ENCODE data around the gene SPATS2L. TPM values are rescaled to one million over a fixed set of nuclear protein-coding genes. Genes with fewer than 3 reads are reported as not detected.

The SPATS2L gene
- total RNA-seq, 1 donor from 2014 or later, result 79.9 TPM

GRCh38 chr2:200364620-200365019 is 58.1 kb downstream of the SPATS2L start:
- H3K4me1 ChIP-seq (ENCODE audit: control insufficient read depth in 3 of 3, insufficient read depth in 3 of 3, low read length in 3 of 3), result peaks cover 4 to 10% (median 4%) of the 10 kb centered on the region in 3 donors
- peaks cover 0 to 4% (median 0%) of the 10 kb centered on the region in 3 donors for H3K36me3 ChIP-seq (ENCODE audit: control insufficient read depth in 3 of 3, insufficient read depth in 3 of 3, low read length in 3 of 3)
- no peak overlapping the region for H3K9ac ChIP-seq (ENCODE audit: low read depth in 1 of 3, low read length in 3 of 3)
- no peaks in the 10 kb centered on the region for H3K9me3 ChIP-seq (ENCODE audit: control insufficient read depth in 3 of 3, low read length in 3 of 3)
- no peaks in the 10 kb centered on the region for H3K27me3 ChIP-seq (ENCODE audit: control insufficient read depth in 3 of 3, insufficient read depth in 3 of 3, low read length in 3 of 3)
- no peak overlapping the region for H3K27ac ChIP-seq (ENCODE audit: low read depth, low read length)
- no peak overlapping the region for H3K4me3 ChIP-seq (ENCODE audit: low read length in 3 of 3)

- Histone ChIP-seq H3K4me1 (ENCODE audit: control insufficient read depth in 3 of 3, insufficient read depth in 3 of 3, low read length in 3 of 3) (peaks cover 3 to 8% (median 3%) of the 10 kb centered on the region in 3 donors), H3K27me3 (ENCODE audit: control insufficient read depth in 3 of 3, insufficient read depth in 3 of 3, low read length in 3 of 3) (no peaks in the 10 kb centered on the region), H3K27ac (ENCODE audit: low read depth, low read length) (no peak overlapping the region), H3K9ac (ENCODE audit: low read depth in 1 of 3, low read length in 3 of 3) (no peak overlapping the region), H3K36me3 (ENCODE audit: control insufficient read depth in 3 of 3, insufficient read depth in 3 of 3, low read length in 3 of 3) (peaks cover 0 to 4% (median 0%) of the 10 kb centered on the region in 3 donors), H3K9me3 (ENCODE audit: control insufficient read depth in 3 of 3, low read length in 3 of 3) (no peaks in the 10 kb centered on the region), H3K4me3 (ENCODE audit: low read length in 3 of 3) (no peak overlapping the region)
Observed at GRCh38 chr2:200365209-200365608, 58.7 kb downstream of the SPATS2L start.

DNA sequence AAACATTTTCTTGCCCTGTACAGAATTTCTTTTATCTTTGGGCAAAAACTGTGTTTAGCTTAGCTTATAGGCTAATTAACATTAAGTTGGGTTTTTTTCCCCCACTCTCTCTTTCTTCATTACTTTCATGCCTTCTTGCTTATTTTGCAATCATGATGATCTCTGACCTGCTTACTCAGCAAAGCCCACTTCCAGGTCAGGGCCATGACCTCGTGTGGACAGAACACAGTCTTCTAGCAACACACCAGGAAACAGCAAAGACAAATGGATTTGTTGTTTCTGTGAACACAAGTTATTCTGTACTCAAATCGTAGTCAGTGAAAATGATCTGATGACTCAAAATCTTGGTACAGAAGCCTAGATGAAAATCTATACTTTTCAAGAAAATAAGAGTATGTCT is 60.7 kb downstream of the SPATS2L start:
- Histone ChIP-seq H3K27me3 (ENCODE audit: control insufficient read depth in 3 of 3, insufficient read depth in 3 of 3, low read length in 3 of 3) (no peaks in the 10 kb centered on the region), H3K27ac (ENCODE audit: low read depth, low read length) (no peak overlapping the region), H3K36me3 (ENCODE audit: control insufficient read depth in 3 of 3, insufficient read depth in 3 of 3, low read length in 3 of 3) (peaks cover 0 to 4% (median 0%) of the 10 kb centered on the region in 3 donors), H3K9ac (ENCODE audit: low read depth in 1 of 3, low read length in 3 of 3) (no peak overlapping the region), H3K4me1 (ENCODE audit: control insufficient read depth in 3 of 3, insufficient read depth in 3 of 3, low read length in 3 of 3) (peaks cover 0 to 5% (median 2%) of the 10 kb centered on the region in 3 donors), H3K9me3 (ENCODE audit: control insufficient read depth in 3 of 3, low read length in 3 of 3) (no peaks in the 10 kb centered on the region), H3K4me3 (ENCODE audit: low read length in 3 of 3) (no peak overlapping the region)

DNA sequence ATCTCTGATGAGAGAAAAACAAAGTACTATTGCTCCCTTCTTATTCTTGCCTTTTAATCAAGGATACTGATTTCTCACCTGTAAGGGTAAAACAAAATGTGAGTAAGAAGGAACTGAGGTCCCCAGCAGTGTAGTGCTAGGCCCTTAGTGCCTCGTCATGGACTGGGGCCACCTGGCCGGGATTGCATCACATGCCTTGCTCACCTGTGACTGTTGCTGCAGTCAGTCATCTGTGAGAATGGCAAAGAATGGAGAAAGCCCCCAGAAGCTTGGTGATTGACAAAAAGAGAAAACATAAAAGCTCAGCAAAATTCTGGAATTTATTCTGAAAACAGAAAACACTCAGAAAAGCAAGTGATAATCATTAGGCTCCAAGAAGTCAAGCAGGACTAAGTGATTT is 63.4 kb downstream of the SPATS2L start:
- peaks cover 5 to 9% (median 9%) of the 10 kb centered on the region in 3 donors for H3K4me1 ChIP-seq (ENCODE audit: control insufficient read depth in 3 of 3, insufficient read depth in 3 of 3, low read length in 3 of 3)
- no peaks in the 10 kb centered on the region for H3K27me3 ChIP-seq (ENCODE audit: control insufficient read depth in 3 of 3, insufficient read depth in 3 of 3, low read length in 3 of 3)
- H3K36me3 ChIP-seq (ENCODE audit: control insufficient read depth in 3 of 3, insufficient read depth in 3 of 3, low read length in 3 of 3), result no peaks in the 10 kb centered on the region
- no peak overlapping the region for H3K27ac ChIP-seq (ENCODE audit: low read depth, low read length)
- H3K4me3 ChIP-seq (ENCODE audit: low read length in 3 of 3), result no peak overlapping the region
- H3K9me3 ChIP-seq (ENCODE audit: control insufficient read depth in 3 of 3, low read length in 3 of 3), result no peaks in the 10 kb centered on the region
- no peak overlapping the region for H3K9ac ChIP-seq (ENCODE audit: low read depth in 1 of 3, low read length in 3 of 3)

- Histone ChIP-seq H3K9me3 (ENCODE audit: control insufficient read depth in 3 of 3, low read length in 3 of 3) (no peaks in the 10 kb centered on the region), H3K27me3 (ENCODE audit: control insufficient read depth in 3 of 3, insufficient read depth in 3 of 3, low read length in 3 of 3) (no peaks in the 10 kb centered on the region), H3K27ac (ENCODE audit: low read depth, low read length) (no peak overlapping the region), H3K4me1 (ENCODE audit: control insufficient read depth in 3 of 3, insufficient read depth in 3 of 3, low read length in 3 of 3) (peaks cover 23 to 35% (median 35%) of the 10 kb centered on the region in 3 donors), H3K4me3 (ENCODE audit: low read length in 3 of 3) (no peak overlapping the region), H3K36me3 (ENCODE audit: control insufficient read depth in 3 of 3, insufficient read depth in 3 of 3, low read length in 3 of 3) (no peaks in the 10 kb centered on the region), H3K9ac (ENCODE audit: low read depth in 1 of 3, low read length in 3 of 3) (no peak overlapping the region)
Observed at GRCh38 chr2:200373231-200373630, 66.7 kb downstream of the SPATS2L start.

DNA sequence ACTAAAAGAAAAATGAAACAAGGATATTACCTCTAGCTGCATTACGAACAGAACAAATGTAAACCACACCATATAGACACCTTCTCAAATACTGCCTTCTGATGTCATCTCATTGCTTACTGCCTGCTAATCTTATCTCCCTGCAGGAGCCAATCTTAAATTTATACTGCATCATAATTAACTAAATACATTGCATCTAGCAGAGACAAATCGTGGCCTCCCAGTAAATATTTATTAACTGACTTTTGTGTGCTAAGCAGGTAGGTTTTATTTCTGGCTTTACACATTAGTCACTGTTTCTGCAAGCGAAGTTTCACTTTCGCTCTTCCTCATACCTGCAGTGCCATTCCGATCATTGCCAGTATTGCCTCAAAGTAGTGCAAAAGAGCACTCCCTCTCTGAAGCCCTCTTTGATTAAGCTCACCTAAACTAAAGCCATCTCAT is 67.5 kb downstream of the SPATS2L start:
- H3K27me3 ChIP-seq (ENCODE audit: control insufficient read depth in 3 of 3, insufficient read depth in 3 of 3, low read length in 3 of 3), result no peaks in the 10 kb centered on the region
- no peak overlapping the region for H3K9ac ChIP-seq (ENCODE audit: low read depth in 1 of 3, low read length in 3 of 3)
- H3K27ac ChIP-seq (ENCODE audit: low read depth, low read length), result no peak overlapping the region
- H3K4me3 ChIP-seq (ENCODE audit: low read length in 3 of 3), result peak overlapping the region in 2 of 3 donors; percentile 16 to 25
- no peaks in the 10 kb centered on the region for H3K9me3 ChIP-seq (ENCODE audit: control insufficient read depth in 3 of 3, low read length in 3 of 3)
- peaks cover 23 to 41% (median 36%) of the 10 kb centered on the region in 3 donors for H3K4me1 ChIP-seq (ENCODE audit: control insufficient read depth in 3 of 3, insufficient read depth in 3 of 3, low read length in 3 of 3)
- no peaks in the 10 kb centered on the region for H3K36me3 ChIP-seq (ENCODE audit: control insufficient read depth in 3 of 3, insufficient read depth in 3 of 3, low read length in 3 of 3)

DNA sequence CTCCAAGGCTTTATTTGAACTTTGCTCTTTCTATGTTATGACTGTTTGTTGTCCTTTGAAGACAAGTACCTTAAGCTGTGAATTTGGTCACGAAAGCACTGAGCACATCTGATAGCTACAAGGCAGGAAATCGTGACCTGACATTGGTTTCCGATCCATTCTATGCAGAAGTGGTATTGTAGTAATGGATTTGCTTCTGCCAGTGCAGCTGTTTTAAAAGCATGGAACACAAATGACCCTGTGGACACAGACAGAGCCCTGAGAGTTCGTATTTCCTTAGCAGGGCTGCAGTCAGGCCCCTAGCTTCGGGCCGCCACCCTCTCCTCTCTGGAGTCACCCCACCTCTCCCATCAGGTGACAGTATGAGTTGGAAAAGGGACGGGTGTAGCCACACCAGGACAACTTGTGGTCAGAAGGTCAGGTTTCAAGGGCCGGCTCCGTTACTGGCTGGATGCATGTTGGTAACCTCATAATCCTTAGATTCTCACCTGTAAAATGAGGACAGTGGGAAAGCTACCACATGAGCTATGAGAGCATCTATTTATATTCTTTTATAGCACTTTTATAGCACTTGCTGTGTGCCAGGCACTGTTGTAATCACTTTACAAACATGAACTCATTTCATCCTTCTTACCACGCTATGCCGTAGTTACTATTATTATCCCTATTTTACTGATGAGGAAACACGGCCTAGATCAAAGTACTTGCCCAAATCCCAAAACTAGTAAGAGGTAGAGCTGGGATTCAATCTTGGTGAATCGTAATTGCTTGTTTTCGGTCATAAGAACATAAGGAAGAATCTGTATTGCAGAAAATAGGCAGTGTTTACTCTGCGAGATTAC is 70.2 kb downstream of the SPATS2L start:
- Histone ChIP-seq H3K4me1 (ENCODE audit: control insufficient read depth in 3 of 3, insufficient read depth in 3 of 3, low read length in 3 of 3) (peaks cover 26 to 49% (median 43%) of the 10 kb centered on the region in 3 donors), H3K36me3 (ENCODE audit: control insufficient read depth in 3 of 3, insufficient read depth in 3 of 3, low read length in 3 of 3) (no peaks in the 10 kb centered on the region), H3K27ac (ENCODE audit: low read depth, low read length) (peak overlapping the region; percentile 82), H3K9me3 (ENCODE audit: control insufficient read depth in 3 of 3, low read length in 3 of 3) (no peaks in the 10 kb centered on the region), H3K4me3 (ENCODE audit: low read length in 3 of 3) (peak overlapping the region; percentile 11 to 50 (median 30)), H3K9ac (ENCODE audit: low read depth in 1 of 3, low read length in 3 of 3) (peak overlapping the region; percentile 24 to 72 (median 71)), H3K27me3 (ENCODE audit: control insufficient read depth in 3 of 3, insufficient read depth in 3 of 3, low read length in 3 of 3) (no peaks in the 10 kb centered on the region)

GRCh38 chr2:200377355-200378336 is 71.2 kb downstream of the SPATS2L start:
- H3K9me3 ChIP-seq (ENCODE audit: control insufficient read depth in 3 of 3, low read length in 3 of 3), result no peaks in the 10 kb centered on the region
- peaks cover 26 to 49% (median 42%) of the 10 kb centered on the region in 3 donors for H3K4me1 ChIP-seq (ENCODE audit: control insufficient read depth in 3 of 3, insufficient read depth in 3 of 3, low read length in 3 of 3)
- no peak overlapping the region for H3K9ac ChIP-seq (ENCODE audit: low read depth in 1 of 3, low read length in 3 of 3)
- H3K27me3 ChIP-seq (ENCODE audit: control insufficient read depth in 3 of 3, insufficient read depth in 3 of 3, low read length in 3 of 3), result no peaks in the 10 kb centered on the region
- H3K4me3 ChIP-seq (ENCODE audit: low read length in 3 of 3), result peak overlapping the region in 1 of 3 donors; percentile 7
- H3K36me3 ChIP-seq (ENCODE audit: control insufficient read depth in 3 of 3, insufficient read depth in 3 of 3, low read length in 3 of 3), result no peaks in the 10 kb centered on the region
- H3K27ac ChIP-seq (ENCODE audit: low read depth, low read length), result peak overlapping the region; percentile 82

- no peaks in the 10 kb centered on the region for H3K27me3 ChIP-seq (ENCODE audit: control insufficient read depth in 3 of 3, insufficient read depth in 3 of 3, low read length in 3 of 3)
- H3K9ac ChIP-seq (ENCODE audit: low read depth in 1 of 3, low read length in 3 of 3), result no peak overlapping the region
- no peak overlapping the region for H3K4me3 ChIP-seq (ENCODE audit: low read length in 3 of 3)
- peak overlapping the region; percentile 82 for H3K27ac ChIP-seq (ENCODE audit: low read depth, low read length)
- no peaks in the 10 kb centered on the region for H3K36me3 ChIP-seq (ENCODE audit: control insufficient read depth in 3 of 3, insufficient read depth in 3 of 3, low read length in 3 of 3)
- H3K4me1 ChIP-seq (ENCODE audit: control insufficient read depth in 3 of 3, insufficient read depth in 3 of 3, low read length in 3 of 3), result peaks cover 28 to 49% (median 42%) of the 10 kb centered on the region in 3 donors
- no peaks in the 10 kb centered on the region for H3K9me3 ChIP-seq (ENCODE audit: control insufficient read depth in 3 of 3, low read length in 3 of 3)
Observed at GRCh38 chr2:200378652-200379290, 72.3 kb downstream of the SPATS2L start.

All from skeletal muscle tissue (tissue), 4 donors.